Heart right ventricle (tissue), 16 donors: ENCODE measurements around the gene KLK2. TPM values are rescaled to one million over a fixed set of nuclear protein-coding genes. Genes with fewer than 3 reads are reported as not detected.

Experiments
- ATAC-seq, 8 donors: fragments of 200-7000 bp; cut with Tn5 transposase; one replicate each; pipeline ENCODE4 v1.9.1; 2020; ENCODE audit warnings: mild to moderate bottlenecking in 8 of 8, moderate library complexity in 8 of 8, moderate number of reproducible peaks in 1 of 8
- DNase-seq, 2 donors: peaks; one replicate each; pipeline ENCODE4 v3.0.0-alpha.2; 2020
- H3K27ac ChIP-seq, 10 donors: fragments of 200-600 bp; sonication (generic) in 2 of 10; one replicate each; pipeline versions ENCODE4 v1.5.0 to v1.8.0; 2020 to 2022; ENCODE audit warnings: mild to moderate bottlenecking in 3 of 10
- H3K27me3 ChIP-seq, 7 donors: fragments of 200-600 bp; one replicate each; pipeline ENCODE4 v1.8.0; 2021 to 2022; ENCODE audit warnings: mild to moderate bottlenecking in 2 of 7
- H3K36me3 ChIP-seq, 9 donors: fragments of 200-600 bp; sonication (generic) in 1 of 9; one replicate each; pipeline versions ENCODE4 v1.5.0 to v1.8.0; 2020 to 2022; ENCODE audit warnings: mild to moderate bottlenecking in 2 of 9
- H3K4me1 ChIP-seq, 9 donors: fragments of 200-600 bp; sonication (generic) in 1 of 9; one replicate each; pipeline versions ENCODE4 v1.5.0 to v1.8.0; 2020 to 2022; ENCODE audit warnings: mild to moderate bottlenecking in 4 of 9
- H3K4me3 ChIP-seq, 10 donors: fragments of 200-600 bp; sonication (generic) in 2 of 10; one replicate each; pipeline versions ENCODE4 v1.5.0 to v1.8.0; 2020 to 2022; ENCODE audit warnings: mild to moderate bottlenecking in 7 of 10, moderate library complexity in 2 of 10
- H3K9me3 ChIP-seq, 11 donors: fragments of 200-600 bp in 10 of 11; sonication (generic) in 2 of 11; one replicate each; pipeline versions ENCODE4 v1.5.0 to v1.8.0; 2013 to 2022; ENCODE audit warnings: mild to moderate bottlenecking in 2 of 11, control low read depth in 1 of 11, moderate library complexity in 1 of 11
- WGBS, 2 donors: extraction: QIAGEN DNeasy Blood & Tissue Kit; methylation state at CpG; one replicate each; pipeline ENCODE4 v1.1.7; 2013; ENCODE audit warnings: inconsistent platforms in 1 of 2; 5-methylcytosine and 5-hydroxymethylcytosine counted together
- intact Hi-C, 10 donors: fragments of 100-400 bp; cut with DNase I; formaldehyde crosslinking; loops; one replicate each; pipeline versions ENCODE4 v1.11.1 to v1.14.2; 2022
- polyA plus RNA-seq, 2 donors: library from polyadenylated mRNA; stranded (reverse); fragments of 200-250 nt; gene quantifications; one replicate each; pipeline ENCODE4 v1.2.3, GENCODE V29; 2013
- total RNA-seq, 10 donors: library from RNA; stranded (reverse); fragmentation: NEBNext Ultra II Directional in 3 of 10; extraction: Animal tissue kit (Norgen Biotek cat#: 25700) in 3 of 10; gene quantifications; one replicate each; pipeline versions ENCODE4 v1.2.1 to v1.2.4, GENCODE V29; 2021 to 2023
- TF ChIP-seq, protein P1 (sequence below), 9 donors: fragments of 200-600 bp; sonication (generic) in 2 of 9; IDR thresholded peaks; one replicate each; pipeline versions ENCODE4 v1.5.0 to v1.8.0; 2021 to 2022; ENCODE audit warnings: antibody characterized with exemption in 9 of 9, mild to moderate bottlenecking in 5 of 9, moderate library complexity in 1 of 9
- donor health status: Arrhythmogenic right ventricular cardiomyopathy.
- donor health status: ischemic (EF 13 %, LVEDD 7.1; RV severe dilation, severe dysfunction).
- donor health status: healthy with polysubstance abuse.
- donor health status: DM: no; HTN: yes; CAD: no.
- donor health status: DM: no; HTN: no; CAD: no.
- donor health status: ischemic (EF 25% LVEDD 6.9; RV normal size, moderate dysfunction).
- donor health status: ischemic (EF 25% LVEDD 5.7; RV mildly dilated, moderate dysfunction).
- donor health status: healthy.
- donor health status: DM: yes; HTN: yes; CAD: no.
- donor health status: Ischemic cardiomyopathy.
- donor health status: ischemic (EF 35%, LVEDD 5.7; RV mildly dilated, moderate dysfunction).
- donor health status: nonischemic (EF 11% LVEDD 7.7; RV severe dilation, severe dysfunction).
- donor health status: DM: yes; HTN: yes; CAD: no.
- donor health status: PGD.
- donor health status: ischemic (EF 29% LVEDD 5.4; RV normal size, mild dysfunction).
- donor health status: nonischemic (EF 23%, LVEDD 6.1; RV moderate dilation, normal function).

KLK2 gene
- total and polyA plus RNA-seq, 12 donors = not detected

DNA sequence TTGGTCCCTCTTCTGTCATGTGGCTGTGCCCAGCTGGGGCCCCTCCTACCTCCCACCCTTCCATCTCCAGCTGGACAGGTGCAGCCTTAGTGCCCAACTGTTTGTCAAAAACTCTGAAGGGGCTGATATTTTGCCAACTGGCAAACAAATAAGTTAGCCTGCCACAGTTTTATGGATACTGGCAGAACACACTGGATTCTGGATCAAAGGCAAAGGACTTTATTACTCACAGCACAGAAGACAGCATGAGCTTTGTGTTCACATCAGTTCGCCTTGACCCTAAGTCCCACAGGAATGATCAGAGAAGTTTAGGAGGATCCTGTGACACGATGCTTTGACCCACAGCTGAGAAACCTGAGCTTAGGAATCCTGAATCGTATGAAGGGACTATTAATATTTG lies 16.4 kb downstream of the KLK2 start:
- DNase-seq (no peak), ATAC-seq (no peak)
- Histone ChIP-seq H3K4me1 (no peaks in the 10 kb centered on the region), H3K36me3 (no peaks in the 10 kb centered on the region), H3K27me3 (peaks cover 0 to 52% (median 29%) of the 10 kb centered on the region in 7 donors), H3K4me3 (no peak overlapping the region), H3K27ac (no peak overlapping the region), H3K9me3 (no peaks in the 10 kb centered on the region)
- 43 to 56% methylated on average over 3 of the region's 3 CpGs for WGBS, 2 donors
- TF ChIP-seq, protein P1, sequence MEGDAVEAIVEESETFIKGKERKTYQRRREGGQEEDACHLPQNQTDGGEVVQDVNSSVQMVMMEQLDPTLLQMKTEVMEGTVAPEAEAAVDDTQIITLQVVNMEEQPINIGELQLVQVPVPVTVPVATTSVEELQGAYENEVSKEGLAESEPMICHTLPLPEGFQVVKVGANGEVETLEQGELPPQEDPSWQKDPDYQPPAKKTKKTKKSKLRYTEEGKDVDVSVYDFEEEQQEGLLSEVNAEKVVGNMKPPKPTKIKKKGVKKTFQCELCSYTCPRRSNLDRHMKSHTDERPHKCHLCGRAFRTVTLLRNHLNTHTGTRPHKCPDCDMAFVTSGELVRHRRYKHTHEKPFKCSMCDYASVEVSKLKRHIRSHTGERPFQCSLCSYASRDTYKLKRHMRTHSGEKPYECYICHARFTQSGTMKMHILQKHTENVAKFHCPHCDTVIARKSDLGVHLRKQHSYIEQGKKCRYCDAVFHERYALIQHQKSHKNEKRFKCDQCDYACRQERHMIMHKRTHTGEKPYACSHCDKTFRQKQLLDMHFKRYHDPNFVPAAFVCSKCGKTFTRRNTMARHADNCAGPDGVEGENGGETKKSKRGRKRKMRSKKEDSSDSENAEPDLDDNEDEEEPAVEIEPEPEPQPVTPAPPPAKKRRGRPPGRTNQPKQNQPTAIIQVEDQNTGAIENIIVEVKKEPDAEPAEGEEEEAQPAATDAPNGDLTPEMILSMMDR (IDR thresholded peaks at IDR 0.05) = no peak
- intact Hi-C loops = no loop called here

DNA sequence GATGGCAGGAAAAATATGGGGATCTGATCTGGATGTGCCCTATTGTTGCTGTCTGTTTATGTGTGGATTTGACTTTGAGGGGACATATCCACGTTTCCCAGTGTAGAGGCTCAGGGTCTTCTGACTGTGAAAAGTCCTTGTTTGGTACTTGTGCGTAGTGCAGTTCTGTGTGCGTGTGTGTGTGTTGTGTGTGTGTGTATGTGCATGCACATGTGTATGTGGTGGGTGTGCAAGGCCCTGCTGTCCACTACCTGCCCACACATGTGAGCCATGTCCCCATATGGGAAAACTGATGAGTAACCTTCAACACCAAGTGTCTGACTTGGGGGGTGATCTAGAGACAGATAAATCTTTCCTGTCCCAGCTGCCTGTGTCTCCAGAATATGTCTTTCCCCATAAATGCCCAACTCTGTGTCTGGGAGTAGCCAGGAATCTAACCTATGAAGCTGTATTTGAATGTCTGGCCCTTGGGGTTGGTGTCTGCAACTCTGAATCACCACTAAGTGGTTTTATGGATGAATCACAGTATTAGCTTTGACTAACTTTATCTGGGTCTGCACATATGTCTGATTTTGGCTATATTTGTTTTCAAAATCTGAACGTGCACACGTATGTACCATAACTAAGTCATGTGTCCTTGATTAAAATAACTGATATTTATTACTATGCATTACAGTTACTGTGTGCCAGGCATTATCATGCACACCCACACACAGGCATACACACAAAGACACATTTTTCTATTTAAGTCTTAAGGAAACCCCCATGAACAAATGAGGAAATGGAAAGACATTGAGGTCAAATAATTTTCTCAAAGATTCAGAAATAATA lies 17.4 kb downstream of the KLK2 start:
- no peak for DNase-seq
- peaks cover 0 to 54% (median 33%) of the 10 kb centered on the region in 7 donors for H3K27me3 ChIP-seq

DNA sequence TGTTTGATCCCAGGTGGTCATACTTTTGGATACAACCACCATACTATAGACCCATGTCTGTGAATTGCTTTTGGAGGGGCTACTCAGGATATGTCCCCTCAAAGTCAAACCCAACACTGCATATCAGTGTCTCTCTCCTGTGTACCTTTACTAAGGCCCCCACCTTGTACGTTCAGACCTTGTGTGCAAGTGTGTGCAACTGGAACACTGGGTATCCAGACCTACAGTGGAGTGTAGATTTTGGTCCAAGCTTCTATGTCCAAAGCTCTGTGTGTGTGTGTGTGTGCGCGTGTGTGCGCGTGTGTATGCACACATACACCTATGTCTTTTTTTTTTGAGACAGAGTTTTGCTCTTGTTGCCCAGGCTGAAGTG lies 18.0 kb downstream of the KLK2 start:
- DNase-seq (no peak), ATAC-seq (no peak)
- Histone ChIP-seq H3K36me3 (no peaks in the 10 kb centered on the region), H3K27me3 (peaks cover 0 to 50% (median 33%) of the 10 kb centered on the region in 7 donors), H3K27ac (no peak overlapping the region), H3K4me3 (no peak overlapping the region), H3K4me1 (no peaks in the 10 kb centered on the region), H3K9me3 (no peaks in the 10 kb centered on the region)
- intact Hi-C loops = no loop called here
- TF ChIP-seq, protein P1 (IDR thresholded peaks at IDR 0.05) = no peak
- 74 to 89% methylated on average over 5 of the region's 5 CpGs for WGBS, 2 donors

More for the DNA sequence above, 17.4 kb downstream of the KLK2 start:
- ATAC-seq = no peak
- Histone ChIP-seq H3K4me1 (no peaks in the 10 kb centered on the region), H3K36me3 (no peaks in the 10 kb centered on the region), H3K4me3 (no peak overlapping the region), H3K27ac (no peak overlapping the region), H3K9me3 (no peaks in the 10 kb centered on the region)
- intact Hi-C loops = no loop called here
- WGBS, 2 donors = 50 to 61% methylated on average over 5 of the region's 5 CpGs
- TF ChIP-seq, protein P1 (IDR thresholded peaks at IDR 0.05) = no peak

DNA sequence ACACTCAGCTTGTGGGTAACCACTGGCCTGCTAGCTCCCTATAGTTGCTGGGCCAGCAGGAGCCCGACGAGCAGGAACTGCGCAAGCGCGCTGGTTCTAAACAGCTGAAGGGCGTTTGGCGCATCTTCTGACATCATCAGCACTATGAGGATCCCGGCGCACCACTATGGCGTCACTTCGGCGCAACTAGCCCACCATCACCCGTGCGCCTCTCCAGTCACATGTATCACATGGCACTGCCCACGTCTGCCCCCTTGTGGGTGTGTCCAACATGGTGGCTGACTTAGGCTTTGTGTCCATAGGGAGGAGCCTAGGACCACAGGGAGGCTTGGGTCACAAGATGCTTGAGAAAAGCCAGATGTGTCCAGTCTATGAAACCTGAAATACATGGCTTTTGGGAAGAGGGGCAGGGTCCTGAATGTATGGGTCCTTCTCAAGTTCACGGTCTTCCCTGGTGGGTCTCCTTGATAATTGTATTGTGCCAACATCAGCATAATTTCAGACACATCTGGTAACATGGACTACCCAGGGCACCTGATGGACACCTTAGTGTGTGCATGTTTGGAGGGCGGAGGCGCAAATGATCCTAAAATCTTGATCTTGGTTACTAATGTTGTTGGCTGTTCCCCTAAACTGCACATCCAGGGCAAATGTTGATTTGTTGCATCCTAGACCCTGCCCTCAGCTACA lies 20.0 kb downstream of the KLK2 start:
- Histone ChIP-seq H3K4me1 (no peaks in the 10 kb centered on the region), H3K27me3 (peaks cover 0 to 42% (median 23%) of the 10 kb centered on the region in 7 donors), H3K9me3 (no peaks in the 10 kb centered on the region), H3K27ac (no peak overlapping the region), H3K36me3 (no peaks in the 10 kb centered on the region), H3K4me3 (no peak overlapping the region)
- intact Hi-C loops = no loop called here
- TF ChIP-seq, protein P1 (IDR thresholded peaks at IDR 0.05) = no peak
- ATAC-seq (no peak), DNase-seq (no peak)
- WGBS, 2 donors = 87 to 88% methylated on average over 18 of the region's 18 CpGs
